Nephron progenitor cell (in vitro differentiated cells): ENCODE results near the gene CTXND2.
"Not testable (repeated sequence)": the region's sequence is repeated elsewhere in the genome, so short reads cannot be mapped to it uniquely, and the experiment has no call there.

Experiments
- DNase-seq: peaks from one replicate; pipeline ENCODE4 v3.0.0; 2021
- H3K27ac Mint-ChIP-seq: 2 replicates; pipeline ENCODE4 v1.8.0; 2021; ENCODE audit warnings: mild to moderate bottlenecking, moderate library complexity, mixed read lengths
- H3K27me3 Mint-ChIP-seq: 2 replicates; pipeline ENCODE4 v1.8.0; 2021; ENCODE audit warnings: mild to moderate bottlenecking, low read depth, mixed read lengths; ENCODE audit not compliant: poor library complexity
- H3K36me3 Mint-ChIP-seq: 2 replicates; pipeline ENCODE4 v1.8.0; 2021; ENCODE audit warnings: low read depth, mixed read lengths
- H3K4me1 Mint-ChIP-seq: 2 replicates; pipeline ENCODE4 v1.8.0; 2021; ENCODE audit warnings: mixed read lengths
- H3K4me3 Mint-ChIP-seq: 2 replicates; pipeline ENCODE4 v1.8.0; 2021; ENCODE audit warnings: mild to moderate bottlenecking, moderate library complexity, mixed read lengths
- H3K9me3 Mint-ChIP-seq: 2 replicates; pipeline ENCODE4 v1.8.0; 2021; ENCODE audit warnings: mild to moderate bottlenecking, moderate library complexity, mixed read lengths
- TF ChIP-seq, protein P1 (sequence below): fragments of 200-600 bp; sonication (generic); IDR thresholded peaks from 2 replicates; pipeline ENCODE4 v1.5.0; 2021; ENCODE audit warnings: antibody characterized with exemption

Gene CTXND2

DNA sequence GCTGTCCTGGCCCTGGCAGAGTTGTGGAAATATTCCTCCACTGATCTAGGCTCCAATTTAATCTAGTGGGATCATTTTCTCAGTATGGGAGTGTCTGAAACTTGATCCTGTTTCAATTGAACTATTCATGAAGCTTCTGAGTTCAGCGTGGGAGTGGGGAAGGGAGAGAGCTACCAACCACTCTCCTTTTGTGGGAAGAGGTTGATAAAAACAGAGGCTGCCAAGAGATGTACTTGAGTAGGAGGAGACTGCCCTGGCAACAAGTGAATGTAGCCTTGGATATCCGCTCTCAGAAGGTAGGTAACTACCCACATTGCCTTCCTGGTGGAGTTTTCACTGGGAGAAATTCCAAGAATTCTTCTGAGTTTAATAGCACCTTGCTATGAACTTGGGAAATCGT lies at the start of gene CTXND2:
TSS of gene CTXND2 (plus strand) at position 119 of the 400 bp plus-strand sequence. CDS start 25,179 bp downstream, outside the sequence.
- no peak within 1 kb of the TSS for H3K4me3 Mint-ChIP-seq
- DNase-seq, result no peak
- H3K27me3 Mint-ChIP-seq, result peaks cover 15% of the 10 kb centered on the region
- H3K27ac Mint-ChIP-seq, result peak within 1 kb of the TSS; percentile 39
- H3K9me3 Mint-ChIP-seq, result no peaks in the 10 kb centered on the region
- H3K36me3 Mint-ChIP-seq, result no peaks in the 10 kb centered on the region
- TF ChIP-seq, protein P1, sequence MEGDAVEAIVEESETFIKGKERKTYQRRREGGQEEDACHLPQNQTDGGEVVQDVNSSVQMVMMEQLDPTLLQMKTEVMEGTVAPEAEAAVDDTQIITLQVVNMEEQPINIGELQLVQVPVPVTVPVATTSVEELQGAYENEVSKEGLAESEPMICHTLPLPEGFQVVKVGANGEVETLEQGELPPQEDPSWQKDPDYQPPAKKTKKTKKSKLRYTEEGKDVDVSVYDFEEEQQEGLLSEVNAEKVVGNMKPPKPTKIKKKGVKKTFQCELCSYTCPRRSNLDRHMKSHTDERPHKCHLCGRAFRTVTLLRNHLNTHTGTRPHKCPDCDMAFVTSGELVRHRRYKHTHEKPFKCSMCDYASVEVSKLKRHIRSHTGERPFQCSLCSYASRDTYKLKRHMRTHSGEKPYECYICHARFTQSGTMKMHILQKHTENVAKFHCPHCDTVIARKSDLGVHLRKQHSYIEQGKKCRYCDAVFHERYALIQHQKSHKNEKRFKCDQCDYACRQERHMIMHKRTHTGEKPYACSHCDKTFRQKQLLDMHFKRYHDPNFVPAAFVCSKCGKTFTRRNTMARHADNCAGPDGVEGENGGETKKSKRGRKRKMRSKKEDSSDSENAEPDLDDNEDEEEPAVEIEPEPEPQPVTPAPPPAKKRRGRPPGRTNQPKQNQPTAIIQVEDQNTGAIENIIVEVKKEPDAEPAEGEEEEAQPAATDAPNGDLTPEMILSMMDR, result no peak
- peaks cover 6% of the 10 kb centered on the region for H3K4me1 Mint-ChIP-seq

DNA sequence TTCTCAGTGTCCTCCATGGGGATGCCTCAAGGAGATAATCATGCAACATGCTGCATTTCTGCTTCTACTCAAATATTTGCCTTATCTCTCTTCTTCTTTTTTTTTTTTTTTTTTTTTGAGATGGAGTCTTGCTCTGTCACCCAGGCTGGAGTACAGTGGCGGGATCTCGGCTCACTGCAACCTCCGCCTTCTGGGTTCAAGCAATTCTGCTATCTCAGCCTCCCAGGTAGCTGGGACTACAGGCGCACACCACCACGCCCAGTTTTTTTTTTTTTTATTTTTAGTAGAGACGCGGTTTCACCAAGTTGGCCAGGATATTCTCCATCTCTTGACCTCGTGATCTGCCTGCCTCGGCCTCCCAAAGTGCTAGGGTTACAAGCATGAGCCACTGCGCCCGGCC lies 46.1 kb upstream of the CTXND2 start:
- not testable (repeated sequence) for H3K4me3 Mint-ChIP-seq, H3K4me1 Mint-ChIP-seq, H3K9me3 Mint-ChIP-seq, DNase-seq, H3K27ac Mint-ChIP-seq, H3K27me3 Mint-ChIP-seq
- peaks cover 24% of the 10 kb centered on the region for H3K36me3 Mint-ChIP-seq

DNA sequence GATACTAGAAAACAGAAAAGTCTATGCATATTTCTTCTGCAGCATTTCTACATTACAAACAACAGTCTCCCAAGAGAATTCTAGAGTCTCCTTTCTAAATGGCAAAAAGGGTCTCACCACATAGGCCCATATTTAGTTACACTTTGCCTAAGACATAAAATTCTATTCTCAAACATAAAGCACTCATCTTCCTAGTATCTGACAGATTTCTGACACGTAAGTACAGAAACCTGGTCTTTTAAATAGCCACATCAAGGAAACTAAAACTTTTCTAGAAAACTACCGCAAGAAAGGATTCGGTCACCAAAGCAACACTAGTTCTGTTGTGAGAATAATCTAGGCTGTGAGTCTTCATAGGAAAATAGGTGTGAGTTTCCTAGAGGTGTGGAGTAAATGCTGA lies 45.3 kb upstream of the CTXND2 start:
- H3K4me3 Mint-ChIP-seq, result no peak overlapping the region
- H3K27ac Mint-ChIP-seq, result no peak overlapping the region
- H3K36me3 Mint-ChIP-seq, result peaks cover 31% of the 10 kb centered on the region
- no peaks in the 10 kb centered on the region for H3K27me3 Mint-ChIP-seq
- TF ChIP-seq, protein P1, result no peak
- no peaks in the 10 kb centered on the region for H3K4me1 Mint-ChIP-seq
- no peak for DNase-seq
- H3K9me3 Mint-ChIP-seq, result no peaks in the 10 kb centered on the region

DNA sequence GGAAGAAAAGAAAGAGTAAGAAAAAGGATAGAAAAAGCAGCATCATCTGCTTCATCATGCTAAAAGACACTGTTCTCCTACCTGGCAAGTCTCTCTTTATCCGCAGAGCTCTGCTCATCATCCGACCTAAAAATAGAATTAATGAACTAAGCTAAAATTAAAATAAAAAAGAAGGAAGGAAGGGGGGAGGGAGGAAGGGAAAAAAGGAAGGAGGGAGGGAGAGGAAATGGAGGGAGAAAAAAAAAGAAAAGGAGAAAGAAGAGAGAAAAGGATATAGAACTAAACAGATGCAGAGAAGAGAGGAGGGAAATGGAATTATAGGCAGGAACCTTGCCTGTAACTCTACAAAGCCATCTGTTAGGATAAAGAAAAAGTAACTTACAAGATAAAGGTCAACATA lies 44.6 kb upstream of the CTXND2 start:
- Mint-ChIP-seq H3K4me1 (no peaks in the 10 kb centered on the region), H3K27me3 (no peaks in the 10 kb centered on the region), H3K36me3 (peaks cover 31% of the 10 kb centered on the region), H3K9me3 (no peaks in the 10 kb centered on the region), H3K4me3 (no peak overlapping the region), H3K27ac (peak overlapping the region; percentile 41)
- TF ChIP-seq, protein P1, result no peak
- DNase-seq, result no peak

DNA sequence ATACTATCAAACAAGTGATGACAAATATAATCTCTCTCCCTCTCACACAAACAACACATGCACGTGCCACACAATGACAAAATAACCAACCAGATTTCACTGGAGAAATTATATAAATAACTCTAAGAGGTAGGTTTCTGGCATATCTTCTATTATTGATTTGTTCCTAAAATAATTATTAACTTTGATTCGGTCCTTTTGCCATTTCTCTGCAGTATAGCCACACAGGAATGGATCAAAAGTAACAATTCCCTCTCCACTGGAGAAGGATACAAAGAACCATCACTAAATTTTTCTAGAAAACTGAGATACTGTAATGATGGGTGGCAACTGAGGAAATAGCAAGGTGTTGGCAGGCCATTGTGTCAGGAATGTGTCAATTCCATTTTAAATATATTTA lies 44.0 kb upstream of the CTXND2 start:
- Mint-ChIP-seq H3K9me3 (no peaks in the 10 kb centered on the region), H3K36me3 (peaks cover 34% of the 10 kb centered on the region), H3K27ac (no peak overlapping the region), H3K4me1 (no peaks in the 10 kb centered on the region), H3K4me3 (no peak overlapping the region), H3K27me3 (no peaks in the 10 kb centered on the region)
- TF ChIP-seq, protein P1, result no peak
- DNase-seq, result no peak

DNA sequence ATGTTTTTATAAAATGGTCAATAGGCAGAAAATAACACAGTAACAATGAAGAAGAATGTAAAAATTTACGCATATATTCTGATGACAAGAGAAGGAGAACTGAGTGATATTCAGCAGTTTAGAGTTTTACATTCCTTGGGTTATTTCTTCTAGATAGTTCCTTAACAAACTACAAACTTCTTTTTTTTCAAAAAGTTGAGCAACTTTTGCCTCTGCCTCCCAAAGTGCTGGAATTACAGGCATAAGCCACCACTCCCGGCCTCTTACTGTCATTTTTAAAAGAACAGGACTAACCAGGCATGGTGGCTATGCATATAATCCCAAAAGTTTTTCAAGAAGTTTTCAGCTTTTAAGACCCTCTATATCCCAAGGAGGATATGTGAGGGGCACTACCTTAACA lies 43.5 kb upstream of the CTXND2 start:
- Mint-ChIP-seq H3K36me3 (peaks cover 40% of the 10 kb centered on the region), H3K9me3 (no peaks in the 10 kb centered on the region), H3K27me3 (no peaks in the 10 kb centered on the region), H3K4me3 (no peak overlapping the region), H3K27ac (no peak overlapping the region), H3K4me1 (no peaks in the 10 kb centered on the region)
- TF ChIP-seq, protein P1, result no peak
- no peak for DNase-seq
